SW480 (cell line): ENCODE measurements around the gene CD22.
"Not testable (repeated sequence)": the region's sequence is repeated elsewhere in the genome, so short reads cannot be mapped to it uniquely, and the experiment has no call there.

ENCODE experiments used
- DNase-seq: peaks from one replicate; pipeline ENCODE4 v3.0.0-alpha.2; 2016; ENCODE audit warnings: low spot score

Gene CD22

GRCh38 chr19:35341565-35342225, 12.7 kb downstream of the CD22 start:
- DNase-seq: no peak

GRCh38 chr19:35342430-35342829, 13.4 kb downstream of the CD22 start:
- DNase-seq: no peak

- no peak for DNase-seq
Measured at GRCh38 chr19:35344511-35345031, 15.6 kb downstream of the CD22 start.

GRCh38 chr19:35345671-35346111, 16.7 kb downstream of the CD22 start:
- no peak for DNase-seq

- no peak for DNase-seq
Measured at GRCh38 chr19:35346193-35347052, 17.4 kb downstream of the CD22 start.

GRCh38 chr19:35347171-35347929, 18.4 kb downstream of the CD22 start, which contains the start of gene FFAR1:
Gene FFAR1 (plus strand): TSS chr19:35347902. CDS start chr19:35351552, 3,650 bp downstream.
- no peak for DNase-seq

- DNase-seq: no peak
Measured at GRCh38 chr19:35347930-35348298, 18.9 kb downstream of the CD22 start.

GRCh38 chr19:35348911-35349611, 20.1 kb downstream of the CD22 start:
- no peak for DNase-seq

- DNase-seq: no peak
Measured at GRCh38 chr19:35349614-35350521, 20.9 kb downstream of the CD22 start.

- DNase-seq: no peak
Measured at GRCh38 chr19:35350591-35350990, 21.6 kb downstream of the CD22 start.

- DNase-seq: no peak
Measured at GRCh38 chr19:35351411-35352176, 22.6 kb downstream of the CD22 start.

GRCh38 chr19:35352177-35352447, 23.1 kb downstream of the CD22 start:
- DNase-seq: no peak

GRCh38 chr19:35352448-35353304, 23.7 kb downstream of the CD22 start:
- DNase-seq: peak; percentile 80

GRCh38 chr19:35353635-35354034, 24.6 kb downstream of the CD22 start:
- no peak for DNase-seq

- no peak for DNase-seq
Measured at GRCh38 chr19:35354898-35355297, 25.9 kb downstream of the CD22 start.

- DNase-seq: no peak
Measured at GRCh38 chr19:35355791-35356460, 26.9 kb downstream of the CD22 start.

GRCh38 chr19:35357867-35358573, 29.0 kb downstream of the CD22 start, which contains the start of gene FFAR3:
Gene FFAR3 (plus strand): TSS chr19:35358460. CDS start chr19:35358891, 431 bp downstream.
- no peak for DNase-seq

- DNase-seq: not testable (repeated sequence)
Measured at GRCh38 chr19:35358834-35359233, 29.8 kb downstream of the CD22 start.
